Fibroblast of lung (primary cell): ENCODE data around the gene ETV6.

Experiments
- CTCF ChIP-seq, 2 donors: IDR thresholded peaks in 1 of 2; conservative IDR thresholded peaks in 1 of 2; 1 replicate in 1 of 2; 2 replicates in 1 of 2; pipeline ENCODE4 v1.5.1; 2011 to 2012; ENCODE audit warnings: low read length in 2 of 2, control low read depth in 1 of 2, inconsistent platforms in 1 of 2, low read depth in 1 of 2, mild to moderate bottlenecking in 1 of 2
- EZH2 ChIP-seq: IDR thresholded peaks from 2 replicates; pipeline ENCODE4 v1.5.1; 2012; ENCODE audit warnings: low read length, control low read depth, mild to moderate bottlenecking; ENCODE audit errors: missing control alignments

GRCh38 chr12:11876307-11876706 is 226.8 kb downstream of the ETV6 start:
- TF ChIP-seq CTCF (conservative IDR thresholded peaks at IDR 0.05 in 1 of 2, IDR thresholded peaks at IDR 0.05 in 1 of 2; ENCODE audit: low read depth in 1 of 2, low read length in 2 of 2) (no peak), EZH2 (no peak)
